Activated T-helper 2 cell treated with anti-CD3 and anti-CD28 coated beads, Interferon-gamma antibody, Interleukin-2, Interleukin-4, amounts not matched to agents 10 μg/mL and 5 μg/mL and 100 μg/mL, durations not matched to agents 14 hours and 24 hours and 36 hours (primary cell): ENCODE results near the gene SPAG9. TPM values are rescaled to one million over a fixed set of nuclear protein-coding genes. Genes with fewer than 3 reads are reported as not detected.

ENCODE experiments used
- DNase-seq: peaks from one replicate; pipeline ENCODE4 v3.0.0; 2021; ENCODE audit warnings: low spot score
- H3K27ac Mint-ChIP-seq: one replicate; pipeline ENCODE4 v1.8.0; 2021; ENCODE audit warnings: mixed read lengths
- H3K27me3 Mint-ChIP-seq: one replicate; pipeline ENCODE4 v1.8.0; 2021; ENCODE audit warnings: low read depth, mixed read lengths
- H3K36me3 Mint-ChIP-seq: one replicate; pipeline ENCODE4 v1.8.0; 2021; ENCODE audit warnings: low read depth, mixed read lengths
- H3K4me1 Mint-ChIP-seq: one replicate; pipeline ENCODE4 v1.8.0; 2021; ENCODE audit warnings: low read depth, mixed read lengths
- H3K4me3 Mint-ChIP-seq: one replicate; pipeline ENCODE4 v1.8.0; 2021; ENCODE audit warnings: low read depth, mild to moderate bottlenecking, moderate library complexity, mixed read lengths
- H3K9me3 Mint-ChIP-seq: one replicate; pipeline ENCODE4 v1.8.0; 2021; ENCODE audit warnings: mixed read lengths
- intact Hi-C: fragments of 100-400 bp; cut with micrococcal nuclease; formaldehyde crosslinking; loops from one replicate; pipeline ENCODE4 v1.15.1; 2023
- total RNA-seq: library from RNA; stranded (reverse); gene quantifications from 2 replicates; pipeline ENCODE4 v1.2.3, GENCODE V29; 2022

The SPAG9 gene
- total RNA-seq, 1 donor from 2014 or later = 48.1 TPM

- H3K27ac Mint-ChIP-seq = no peak overlapping the region
- DNase-seq = no peak
- H3K9me3 Mint-ChIP-seq = no peaks in the 10 kb centered on the region
- no peaks in the 10 kb centered on the region for H3K27me3 Mint-ChIP-seq
- intact Hi-C loops = no loop called here
- peaks cover under 1% of the 10 kb centered on the region for H3K4me1 Mint-ChIP-seq
- H3K4me3 Mint-ChIP-seq = no peak overlapping the region
- peaks cover 12% of the 10 kb centered on the region for H3K36me3 Mint-ChIP-seq
Measured at GRCh38 chr17:51044976-51045375, 75.7 kb downstream of the SPAG9 start.

- Mint-ChIP-seq H3K4me3 (no peak overlapping the region), H3K27me3 (no peaks in the 10 kb centered on the region), H3K9me3 (no peaks in the 10 kb centered on the region), H3K27ac (peak overlapping the region; percentile 14), H3K36me3 (peaks cover 19% of the 10 kb centered on the region), H3K4me1 (peaks cover 22% of the 10 kb centered on the region)
- no peak for DNase-seq
- intact Hi-C loops = no loop called here
Measured at GRCh38 chr17:51036084-51036483, 84.6 kb downstream of the SPAG9 start.

GRCh38 chr17:51035431-51035830 lies 85.2 kb downstream of the SPAG9 start:
- DNase-seq = no peak
- Mint-ChIP-seq H3K9me3 (no peaks in the 10 kb centered on the region), H3K4me3 (no peak overlapping the region), H3K27ac (no peak overlapping the region), H3K27me3 (no peaks in the 10 kb centered on the region), H3K36me3 (peaks cover 24% of the 10 kb centered on the region), H3K4me1 (peaks cover 28% of the 10 kb centered on the region)
- intact Hi-C loops = no loop called here

GRCh38 chr17:51034800-51035199 lies 85.9 kb downstream of the SPAG9 start:
- Mint-ChIP-seq H3K27me3 (no peaks in the 10 kb centered on the region), H3K4me3 (no peak overlapping the region), H3K4me1 (peaks cover 34% of the 10 kb centered on the region), H3K9me3 (no peaks in the 10 kb centered on the region), H3K27ac (no peak overlapping the region), H3K36me3 (peaks cover 30% of the 10 kb centered on the region)
- DNase-seq = no peak
- intact Hi-C loops = no loop called here

- Mint-ChIP-seq H3K4me3 (no peak overlapping the region), H3K36me3 (peaks cover 28% of the 10 kb centered on the region), H3K27ac (no peak overlapping the region), H3K9me3 (no peaks in the 10 kb centered on the region), H3K27me3 (no peaks in the 10 kb centered on the region), H3K4me1 (peaks cover 46% of the 10 kb centered on the region)
- intact Hi-C loops = no loop called here
- no peak for DNase-seq
Measured at GRCh38 chr17:51032850-51033249, 87.8 kb downstream of the SPAG9 start.

GRCh38 chr17:51029568-51030463 lies 90.9 kb downstream of the SPAG9 start:
- H3K36me3 Mint-ChIP-seq = peaks cover 27% of the 10 kb centered on the region
- H3K27ac Mint-ChIP-seq = peak overlapping the region; percentile 69
- intact Hi-C loops = no loop called here
- H3K27me3 Mint-ChIP-seq = no peaks in the 10 kb centered on the region
- peaks cover 32% of the 10 kb centered on the region for H3K4me1 Mint-ChIP-seq
- DNase-seq = no peak
- H3K9me3 Mint-ChIP-seq = no peaks in the 10 kb centered on the region
- H3K4me3 Mint-ChIP-seq = peak overlapping the region; percentile 58

GRCh38 chr17:51029142-51029541 lies 91.5 kb downstream of the SPAG9 start:
- no peak for DNase-seq
- intact Hi-C loops = no loop called here
- Mint-ChIP-seq H3K9me3 (no peaks in the 10 kb centered on the region), H3K4me1 (peaks cover 29% of the 10 kb centered on the region), H3K4me3 (peak overlapping the region; percentile 58), H3K36me3 (peaks cover 25% of the 10 kb centered on the region), H3K27me3 (no peaks in the 10 kb centered on the region), H3K27ac (peak overlapping the region; percentile 69)

- no peak for DNase-seq
- intact Hi-C loops = no loop called here
- Mint-ChIP-seq H3K4me1 (peaks cover 29% of the 10 kb centered on the region), H3K27me3 (no peaks in the 10 kb centered on the region), H3K36me3 (peaks cover 20% of the 10 kb centered on the region), H3K4me3 (no peak overlapping the region), H3K9me3 (no peaks in the 10 kb centered on the region), H3K27ac (no peak overlapping the region)
Measured at GRCh38 chr17:51028176-51028863, 92.3 kb downstream of the SPAG9 start.

GRCh38 chr17:51018541-51018940 lies 102.1 kb downstream of the SPAG9 start:
- Mint-ChIP-seq H3K36me3 (peaks cover 36% of the 10 kb centered on the region), H3K27ac (no peak overlapping the region), H3K4me1 (peaks cover 5% of the 10 kb centered on the region), H3K4me3 (no peak overlapping the region), H3K9me3 (no peaks in the 10 kb centered on the region), H3K27me3 (no peaks in the 10 kb centered on the region)
- intact Hi-C loops = no loop called here
- DNase-seq = no peak

GRCh38 chr17:51017270-51017669 lies 103.4 kb downstream of the SPAG9 start:
- no peak overlapping the region for H3K27ac Mint-ChIP-seq
- intact Hi-C loops = no loop called here
- H3K4me1 Mint-ChIP-seq = peaks cover 5% of the 10 kb centered on the region
- H3K9me3 Mint-ChIP-seq = no peaks in the 10 kb centered on the region
- H3K27me3 Mint-ChIP-seq = no peaks in the 10 kb centered on the region
- H3K36me3 Mint-ChIP-seq = peaks cover 36% of the 10 kb centered on the region
- H3K4me3 Mint-ChIP-seq = no peak overlapping the region
- no peak for DNase-seq

GRCh38 chr17:51016099-51016498 lies 104.6 kb downstream of the SPAG9 start:
- no peak for DNase-seq
- H3K4me3 Mint-ChIP-seq = no peak overlapping the region
- no peaks in the 10 kb centered on the region for H3K9me3 Mint-ChIP-seq
- H3K27me3 Mint-ChIP-seq = no peaks in the 10 kb centered on the region
- intact Hi-C loops = no loop called here
- no peak overlapping the region for H3K27ac Mint-ChIP-seq
- peaks cover 5% of the 10 kb centered on the region for H3K4me1 Mint-ChIP-seq
- peaks cover 36% of the 10 kb centered on the region for H3K36me3 Mint-ChIP-seq

- Mint-ChIP-seq H3K36me3 (peaks cover 37% of the 10 kb centered on the region), H3K9me3 (no peaks in the 10 kb centered on the region), H3K27ac (no peak overlapping the region), H3K4me1 (peaks cover 7% of the 10 kb centered on the region), H3K27me3 (no peaks in the 10 kb centered on the region), H3K4me3 (no peak overlapping the region)
- intact Hi-C loops = no loop called here
- DNase-seq = no peak
Measured at GRCh38 chr17:51015145-51015558, 105.5 kb downstream of the SPAG9 start.

GRCh38 chr17:51014129-51014528 lies 106.5 kb downstream of the SPAG9 start:
- DNase-seq = no peak
- Mint-ChIP-seq H3K4me3 (no peak overlapping the region), H3K27ac (no peak overlapping the region), H3K27me3 (no peaks in the 10 kb centered on the region), H3K9me3 (no peaks in the 10 kb centered on the region), H3K4me1 (peaks cover 7% of the 10 kb centered on the region), H3K36me3 (peaks cover 30% of the 10 kb centered on the region)
- intact Hi-C loops = no loop called here
